Pancreas (tissue), 10 donors: ENCODE measurements around the gene NPHP4. TPM values are rescaled to one million over a fixed set of nuclear protein-coding genes. Genes with fewer than 3 reads are reported as not detected.

Experiments used
- ATAC-seq, 4 donors: fragments of 200-7000 bp; cut with Tn5 transposase; one replicate each; pipeline versions ENCODE4 v1.8.0 to v1.9.1; 2020; ENCODE audit warnings: mild to moderate bottlenecking in 4 of 4, moderate library complexity in 4 of 4
- DNase-seq, 6 donors: peaks; one replicate each; pipeline ENCODE4 v3.0.0-alpha.2; 2020
- FAIRE-seq: peaks from 2 replicates; lab custom pipeline; 2012; peaks lifted over from hg19 to GRCh38; lab: Jason Lieb, UNC
- H3K27ac ChIP-seq, 4 donors: fragments of 200-600 bp; sonication (generic); 1 replicate in 3 of 4; 2 replicates in 1 of 4; pipeline versions ENCODE4 v1.5.0 to v1.8.0; 2020
- H3K27me3 ChIP-seq, 4 donors: fragments of 200-600 bp; one replicate each; pipeline ENCODE4 v1.8.0; 2021
- H3K36me3 ChIP-seq, 3 donors: fragments of 200-600 bp; sonication (generic) in 1 of 3; one replicate each; pipeline versions ENCODE4 v1.5.0 to v1.8.0; 2020 to 2021
- H3K4me1 ChIP-seq, 3 donors: fragments of 200-600 bp; one replicate each; pipeline ENCODE4 v1.8.0; 2021
- H3K4me3 ChIP-seq, 4 donors: fragments of 200-600 bp; sonication (generic) in 2 of 4; one replicate each; pipeline versions ENCODE4 v1.5.0 to v1.8.0; 2020 to 2021
- H3K9me3 ChIP-seq, 4 donors: fragments of 200-600 bp; one replicate each; pipeline ENCODE4 v1.8.0; 2021
- CTCF ChIP-seq, 4 donors: fragments of 200-600 bp; sonication (generic) in 3 of 4; IDR thresholded peaks; one replicate each; pipeline versions ENCODE4 v1.5.0 to v1.8.0; 2021; ENCODE audit warnings: antibody characterized with exemption in 4 of 4
- whole genome bisulfite sequencing, 2 donors: extraction: QIAGEN DNeasy Blood & Tissue Kit; methylation state at CpG; one replicate each; pipeline ENCODE4 v1.1.7; 2013; 5-methylcytosine and 5-hydroxymethylcytosine counted together
- intact Hi-C, 3 donors: fragments of 100-400 bp; cut with DNase I; formaldehyde crosslinking; loops; one replicate each; pipeline versions ENCODE4 v1.11.1 to v1.14.2; 2022
- polyA plus RNA-seq, 2 donors: library from polyadenylated mRNA; stranded (reverse); fragments of 200-250 nt; gene quantifications; one replicate each; pipeline ENCODE4 v1.2.3, GENCODE V29; 2013
- total RNA-seq, 6 donors: library from RNA; stranded (reverse); fragmentation: NEBNext Ultra II Directional in 4 of 6; extraction: Animal tissue kit (Norgen Biotek cat#: 25700) in 4 of 6; gene quantifications; one replicate each; pipeline versions ENCODE4 v1.2.1 to v1.2.4, GENCODE V29; 2021 to 2023
- donor health status: healthy with polysubstance abuse.
- donor health status: DM: no; HTN: no; CAD: no; lungs with moderate emphysema.
- donor health status: DM: no; HTN: no; CAD: no.
- donor health status: control.
- donor health status: control.
- donor health status: Bipolar disorder and iron deficiency.
- donor health status: DM: yes; HTN: yes; CAD: no.
- donor health status: DM: no; HTN: no; CAD: no.
- donor health status: DM: no; HTN: no; CAD: no.
- donor health status: DM: yes; HTN: yes; CAD: no.

Gene NPHP4
- total and polyA plus RNA-seq, 8 donors = 4.0 to 9.7 (median 5.7) TPM

GRCh38 chr1:5972198-5972520 is 20.1 kb downstream of the NPHP4 start:
- no peak for ATAC-seq

GRCh38 chr1:5971471-5972197 is 20.6 kb downstream of the NPHP4 start:
- no peaks in the 10 kb centered on the region for H3K27me3 ChIP-seq
- DNase-seq (peak in 1 of 6 donors; percentile 45), ATAC-seq (no peak), FAIRE-seq (no peak)
- 67 to 70% methylated on average over 22 of the region's 22 CpGs for WGBS, 2 donors
- no peak for TF ChIP-seq CTCF (IDR thresholded peaks at IDR 0.05)
- no peak overlapping the region for H3K4me3 ChIP-seq
- no peaks in the 10 kb centered on the region for H3K9me3 ChIP-seq
- H3K27ac ChIP-seq = peak overlapping the region in 2 of 4 donors; percentile 44 to 46
- intact Hi-C loops = loop anchor here in 1 of 3 donors (10.0 kb wide), 1 partner anchor 457 kb away; no protein-coding TSS in a partner anchor
- H3K4me1 ChIP-seq = peaks cover 7 to 16% (median 9%) of the 10 kb centered on the region in 3 donors
- no peaks in the 10 kb centered on the region for H3K36me3 ChIP-seq

More at GRCh38 chr1:5972198-5972520, 20.1 kb downstream of the NPHP4 start:
- Histone ChIP-seq H3K27ac (no peak overlapping the region), H3K4me3 (no peak overlapping the region), H3K9me3 (no peaks in the 10 kb centered on the region), H3K36me3 (no peaks in the 10 kb centered on the region), H3K4me1 (peaks cover 7 to 16% (median 9%) of the 10 kb centered on the region in 3 donors), H3K27me3 (no peaks in the 10 kb centered on the region)
- no peak for TF ChIP-seq CTCF (IDR thresholded peaks at IDR 0.05)
- intact Hi-C loops = loop anchor here in 1 of 3 donors (10.0 kb wide), 1 partner anchor 457 kb away; no protein-coding TSS in a partner anchor
- FAIRE-seq (no peak), DNase-seq (peak in 1 of 6 donors; percentile 30)
- WGBS, 2 donors = 81 to 83% methylated on average over 4 of the region's 4 CpGs

DNA sequence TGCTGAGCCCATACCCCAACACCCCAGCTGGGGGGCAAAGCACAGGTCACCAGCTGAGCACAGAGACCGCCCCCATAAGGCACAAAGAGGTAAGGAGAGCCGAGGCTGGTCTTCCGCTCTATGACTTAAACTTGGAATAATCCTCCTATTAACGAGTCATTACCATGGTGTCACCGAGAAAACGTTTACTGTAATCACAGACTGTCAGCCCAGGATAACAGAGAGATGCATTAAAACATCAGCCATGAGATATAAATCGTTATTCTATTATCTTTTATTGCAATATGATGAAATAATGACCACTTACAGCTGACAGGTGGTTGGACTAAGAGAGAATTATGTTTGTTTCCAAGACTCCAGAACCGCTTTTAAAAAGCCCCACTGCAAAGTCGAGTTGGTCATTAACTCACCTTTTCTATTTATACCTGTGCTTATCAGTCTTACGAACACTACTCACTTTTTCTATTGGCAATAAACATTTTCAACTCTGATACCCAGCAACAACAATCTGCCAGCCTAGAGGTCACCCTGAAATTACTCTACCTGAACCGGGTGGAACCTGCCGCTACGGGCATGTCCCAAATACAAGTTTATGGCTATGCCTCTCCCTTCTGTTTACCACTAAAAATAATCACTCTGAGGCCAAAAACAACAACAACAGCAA is 21.5 kb downstream of the NPHP4 start:
- intact Hi-C loops = loop anchor here in 1 of 3 donors (10.0 kb wide), 1 partner anchor 456 kb away; no protein-coding TSS in a partner anchor
- H3K9me3 ChIP-seq = no peaks in the 10 kb centered on the region
- H3K27ac ChIP-seq = peak overlapping the region in 3 of 4 donors; percentile 7 to 46 (median 44)
- H3K36me3 ChIP-seq = no peaks in the 10 kb centered on the region
- peak in 2 of 6 donors; percentile 44 to 45 for DNase-seq
- FAIRE-seq = no peak
- H3K4me1 ChIP-seq = peaks cover 7 to 16% (median 9%) of the 10 kb centered on the region in 3 donors
- ATAC-seq = peak; percentile 75 to 88 (median 80)
- 18 to 19% methylated on average over 13 of the region's 13 CpGs for WGBS, 2 donors
- H3K27me3 ChIP-seq = no peaks in the 10 kb centered on the region
- no peak overlapping the region for H3K4me3 ChIP-seq
- TF ChIP-seq CTCF (IDR thresholded peaks at IDR 0.05) = no peak

DNA sequence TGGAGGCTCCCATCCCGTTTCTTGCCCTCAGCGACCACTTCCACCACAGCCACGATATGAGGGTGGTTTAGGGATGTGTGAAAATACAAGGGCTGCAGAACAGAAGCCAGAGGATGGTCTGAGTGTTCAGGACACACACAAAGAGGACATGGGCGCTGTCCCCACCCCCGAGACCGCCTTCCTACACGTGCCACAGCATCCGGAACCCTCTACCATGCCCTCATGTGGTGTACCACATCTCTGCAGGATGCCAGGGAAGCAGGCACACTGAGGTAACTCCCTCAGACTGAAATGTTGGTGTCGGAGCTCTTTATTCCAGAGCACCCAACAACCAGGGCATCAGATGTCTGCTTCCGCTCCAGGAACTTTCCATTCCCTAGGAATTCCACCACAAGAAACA is 23.1 kb downstream of the NPHP4 start:
- Histone ChIP-seq H3K4me3 (no peak overlapping the region), H3K27ac (no peak overlapping the region), H3K9me3 (no peaks in the 10 kb centered on the region), H3K36me3 (no peaks in the 10 kb centered on the region), H3K27me3 (no peaks in the 10 kb centered on the region), H3K4me1 (peaks cover 7 to 16% (median 9%) of the 10 kb centered on the region in 3 donors)
- DNase-seq (peak in 1 of 6 donors; percentile 30), FAIRE-seq (no peak), ATAC-seq (no peak)
- 93 to 94% methylated on average over 10 of the region's 10 CpGs for WGBS, 2 donors
- no peak for TF ChIP-seq CTCF (IDR thresholded peaks at IDR 0.05)
- intact Hi-C loops = no loop called here
